ENCODE results near the gene SMAD3.

SMAD3 gene

DNA sequence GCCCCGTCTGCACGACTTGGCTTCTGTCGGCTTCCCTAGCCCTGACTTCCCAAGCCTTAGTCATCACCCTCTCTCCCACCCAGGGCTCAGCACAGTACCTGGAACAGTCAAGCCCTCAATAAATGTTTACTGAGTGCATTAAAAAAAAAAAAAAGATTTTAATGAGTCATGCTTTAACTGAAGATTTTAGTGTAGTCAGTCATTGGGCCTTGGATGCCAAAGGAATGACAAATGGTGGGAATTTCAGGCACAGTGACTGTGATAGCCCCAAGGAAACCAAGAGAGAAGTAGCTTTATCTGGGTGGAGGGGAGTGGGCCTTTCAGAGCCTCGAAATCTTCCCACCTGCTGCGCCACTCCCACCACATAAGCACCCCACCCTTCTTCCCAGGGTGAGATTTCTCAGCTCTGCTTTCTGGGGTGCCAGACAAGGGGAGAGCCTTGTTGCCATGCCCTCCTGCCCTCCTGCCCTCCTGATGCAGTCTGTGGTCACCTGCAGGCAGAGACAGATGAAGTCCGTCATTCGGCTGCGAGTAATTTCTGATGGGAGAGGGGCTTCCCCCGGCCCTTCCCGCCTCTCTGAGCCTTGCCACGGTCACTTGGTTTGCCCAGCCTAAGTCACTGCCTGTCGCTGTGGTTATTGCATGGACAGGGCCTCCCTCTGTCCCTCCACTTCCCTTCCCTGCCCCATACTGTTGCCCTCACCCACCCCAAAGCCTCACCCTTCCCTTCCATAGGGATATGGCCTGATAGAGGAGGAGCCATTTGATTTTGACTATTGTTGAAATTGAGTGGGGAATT, 41.8 kb downstream of the SMAD3 start (continued):
- TF ChIP-seq ZNF140 (tag by site-specific recombination; IDR thresholded peaks at IDR 0.05) (no peak), SALL2 (tag by site-specific recombination; IDR thresholded peaks at IDR 0.05; ENCODE audit: borderline replicate concordance) (no peak), ZNF555 (tag by site-specific recombination; conservative IDR thresholded peaks at IDR 0.05) (no peak), ZNF292 (tag by site-specific recombination; IDR thresholded peaks at IDR 0.05; ENCODE audit: borderline replicate concordance, low read depth) (no peak), ZNF19 (tag by site-specific recombination; IDR thresholded peaks at IDR 0.05; ENCODE audit: low read depth) (no peak), ZNF366 (tag by site-specific recombination; conservative IDR thresholded peaks at IDR 0.05) (peak; percentile 78), KLF16 (tag by site-specific recombination; IDR thresholded peaks at IDR 0.05) (peak; percentile 31; the same call in 1 of the 2 replicates), SP2 (tag by site-specific recombination; IDR thresholded peaks at IDR 0.05) (peak; percentile 28; the same call in 1 of the 2 replicates), HOXC10 (CRISPR knock-in tag; IDR thresholded peaks at IDR 0.05) (no peak), GLIS2 (tag by site-specific recombination; IDR thresholded peaks at IDR 0.05) (no peak; the same call in 1 of the 2 replicates), ZNF354C (tag by site-specific recombination; IDR thresholded peaks at IDR 0.05; ENCODE audit: borderline replicate concordance, low read depth) (no peak), GLI2 (tag by site-specific recombination; IDR thresholded peaks at IDR 0.05; ENCODE audit: borderline replicate concordance, low read depth) (no peak), ZNF624 (tag by site-specific recombination; IDR thresholded peaks at IDR 0.05) (no peak), MZF1 (tag by site-specific recombination; IDR thresholded peaks at IDR 0.05; ENCODE audit: borderline replicate concordance) (no peak), ZNF157 (tag by site-specific recombination; IDR thresholded peaks at IDR 0.05) (no peak), ZNF394 (tag by site-specific recombination; IDR thresholded peaks at IDR 0.05; ENCODE audit: borderline replicate concordance) (peak; percentile 71)
- TF ChIP-seq, protein P1, sequence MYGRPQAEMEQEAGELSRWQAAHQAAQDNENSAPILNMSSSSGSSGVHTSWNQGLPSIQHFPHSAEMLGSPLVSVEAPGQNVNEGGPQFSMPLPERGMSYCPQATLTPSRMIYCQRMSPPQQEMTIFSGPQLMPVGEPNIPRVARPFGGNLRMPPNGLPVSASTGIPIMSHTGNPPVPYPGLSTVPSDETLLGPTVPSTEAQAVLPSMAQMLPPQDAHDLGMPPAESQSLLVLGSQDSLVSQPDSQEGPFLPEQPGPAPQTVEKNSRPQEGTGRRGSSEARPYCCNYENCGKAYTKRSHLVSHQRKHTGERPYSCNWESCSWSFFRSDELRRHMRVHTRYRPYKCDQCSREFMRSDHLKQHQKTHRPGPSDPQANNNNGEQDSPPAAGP (tag by site-specific recombination; IDR thresholded peaks at IDR 0.05) = peak; percentile 81
- TF ChIP-seq, protein P2, sequence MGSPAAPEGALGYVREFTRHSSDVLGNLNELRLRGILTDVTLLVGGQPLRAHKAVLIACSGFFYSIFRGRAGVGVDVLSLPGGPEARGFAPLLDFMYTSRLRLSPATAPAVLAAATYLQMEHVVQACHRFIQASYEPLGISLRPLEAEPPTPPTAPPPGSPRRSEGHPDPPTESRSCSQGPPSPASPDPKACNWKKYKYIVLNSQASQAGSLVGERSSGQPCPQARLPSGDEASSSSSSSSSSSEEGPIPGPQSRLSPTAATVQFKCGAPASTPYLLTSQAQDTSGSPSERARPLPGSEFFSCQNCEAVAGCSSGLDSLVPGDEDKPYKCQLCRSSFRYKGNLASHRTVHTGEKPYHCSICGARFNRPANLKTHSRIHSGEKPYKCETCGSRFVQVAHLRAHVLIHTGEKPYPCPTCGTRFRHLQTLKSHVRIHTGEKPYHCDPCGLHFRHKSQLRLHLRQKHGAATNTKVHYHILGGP (tag by site-specific recombination; IDR thresholded peaks at IDR 0.05) = no peak
- TF ChIP-seq, protein P3, sequence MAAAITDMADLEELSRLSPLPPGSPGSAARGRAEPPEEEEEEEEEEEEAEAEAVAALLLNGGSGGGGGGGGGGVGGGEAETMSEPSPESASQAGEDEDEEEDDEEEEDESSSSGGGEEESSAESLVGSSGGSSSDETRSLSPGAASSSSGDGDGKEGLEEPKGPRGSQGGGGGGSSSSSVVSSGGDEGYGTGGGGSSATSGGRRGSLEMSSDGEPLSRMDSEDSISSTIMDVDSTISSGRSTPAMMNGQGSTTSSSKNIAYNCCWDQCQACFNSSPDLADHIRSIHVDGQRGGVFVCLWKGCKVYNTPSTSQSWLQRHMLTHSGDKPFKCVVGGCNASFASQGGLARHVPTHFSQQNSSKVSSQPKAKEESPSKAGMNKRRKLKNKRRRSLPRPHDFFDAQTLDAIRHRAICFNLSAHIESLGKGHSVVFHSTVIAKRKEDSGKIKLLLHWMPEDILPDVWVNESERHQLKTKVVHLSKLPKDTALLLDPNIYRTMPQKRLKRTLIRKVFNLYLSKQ (tag by site-specific recombination; IDR thresholded peaks at IDR 0.05; ENCODE audit: borderline replicate concordance) = no peak
- TF ChIP-seq, protein P4, sequence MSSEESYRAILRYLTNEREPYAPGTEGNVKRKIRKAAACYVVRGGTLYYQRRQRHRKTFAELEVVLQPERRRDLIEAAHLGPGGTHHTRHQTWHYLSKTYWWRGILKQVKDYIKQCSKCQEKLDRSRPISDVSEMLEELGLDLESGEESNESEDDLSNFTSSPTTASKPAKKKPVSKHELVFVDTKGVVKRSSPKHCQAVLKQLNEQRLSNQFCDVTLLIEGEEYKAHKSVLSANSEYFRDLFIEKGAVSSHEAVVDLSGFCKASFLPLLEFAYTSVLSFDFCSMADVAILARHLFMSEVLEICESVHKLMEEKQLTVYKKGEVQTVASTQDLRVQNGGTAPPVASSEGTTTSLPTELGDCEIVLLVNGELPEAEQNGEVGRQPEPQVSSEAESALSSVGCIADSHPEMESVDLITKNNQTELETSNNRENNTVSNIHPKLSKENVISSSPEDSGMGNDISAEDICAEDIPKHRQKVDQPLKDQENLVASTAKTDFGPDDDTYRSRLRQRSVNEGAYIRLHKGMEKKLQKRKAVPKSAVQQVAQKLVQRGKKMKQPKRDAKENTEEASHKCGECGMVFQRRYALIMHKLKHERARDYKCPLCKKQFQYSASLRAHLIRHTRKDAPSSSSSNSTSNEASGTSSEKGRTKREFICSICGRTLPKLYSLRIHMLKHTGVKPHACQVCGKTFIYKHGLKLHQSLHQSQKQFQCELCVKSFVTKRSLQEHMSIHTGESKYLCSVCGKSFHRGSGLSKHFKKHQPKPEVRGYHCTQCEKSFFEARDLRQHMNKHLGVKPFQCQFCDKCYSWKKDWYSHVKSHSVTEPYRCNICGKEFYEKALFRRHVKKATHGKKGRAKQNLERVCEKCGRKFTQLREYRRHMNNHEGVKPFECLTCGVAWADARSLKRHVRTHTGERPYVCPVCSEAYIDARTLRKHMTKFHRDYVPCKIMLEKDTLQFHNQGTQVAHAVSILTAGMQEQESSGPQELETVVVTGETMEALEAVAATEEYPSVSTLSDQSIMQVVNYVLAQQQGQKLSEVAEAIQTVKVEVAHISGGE (tag by site-specific recombination; conservative IDR thresholded peaks at IDR 0.05; ENCODE audit: low read depth) = no peak
- TF ChIP-seq, protein P5, sequence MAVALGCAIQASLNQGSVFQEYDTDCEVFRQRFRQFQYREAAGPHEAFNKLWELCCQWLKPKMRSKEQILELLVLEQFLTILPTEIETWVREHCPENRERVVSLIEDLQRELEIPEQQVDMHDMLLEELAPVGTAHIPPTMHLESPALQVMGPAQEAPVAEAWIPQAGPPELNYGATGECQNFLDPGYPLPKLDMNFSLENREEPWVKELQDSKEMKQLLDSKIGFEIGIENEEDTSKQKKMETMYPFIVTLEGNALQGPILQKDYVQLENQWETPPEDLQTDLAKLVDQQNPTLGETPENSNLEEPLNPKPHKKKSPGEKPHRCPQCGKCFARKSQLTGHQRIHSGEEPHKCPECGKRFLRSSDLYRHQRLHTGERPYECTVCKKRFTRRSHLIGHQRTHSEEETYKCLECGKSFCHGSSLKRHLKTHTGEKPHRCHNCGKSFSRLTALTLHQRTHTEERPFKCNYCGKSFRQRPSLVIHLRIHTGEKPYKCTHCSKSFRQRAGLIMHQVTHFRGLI (tag by site-specific recombination; IDR thresholded peaks at IDR 0.05) = no peak; the same call in 1 of the 2 replicates
- TF ChIP-seq, protein P6, sequence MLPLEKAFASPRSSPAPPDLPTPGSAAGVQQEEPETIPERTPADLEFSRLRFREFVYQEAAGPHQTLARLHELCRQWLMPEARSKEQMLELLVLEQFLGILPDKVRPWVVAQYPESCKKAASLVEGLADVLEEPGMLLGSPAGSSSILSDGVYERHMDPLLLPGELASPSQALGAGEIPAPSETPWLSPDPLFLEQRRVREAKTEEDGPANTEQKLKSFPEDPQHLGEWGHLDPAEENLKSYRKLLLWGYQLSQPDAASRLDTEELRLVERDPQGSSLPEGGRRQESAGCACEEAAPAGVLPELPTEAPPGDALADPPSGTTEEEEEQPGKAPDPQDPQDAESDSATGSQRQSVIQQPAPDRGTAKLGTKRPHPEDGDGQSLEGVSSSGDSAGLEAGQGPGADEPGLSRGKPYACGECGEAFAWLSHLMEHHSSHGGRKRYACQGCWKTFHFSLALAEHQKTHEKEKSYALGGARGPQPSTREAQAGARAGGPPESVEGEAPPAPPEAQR (tag by site-specific recombination; IDR thresholded peaks at IDR 0.05) = no peak
- TF ChIP-seq, protein P7, sequence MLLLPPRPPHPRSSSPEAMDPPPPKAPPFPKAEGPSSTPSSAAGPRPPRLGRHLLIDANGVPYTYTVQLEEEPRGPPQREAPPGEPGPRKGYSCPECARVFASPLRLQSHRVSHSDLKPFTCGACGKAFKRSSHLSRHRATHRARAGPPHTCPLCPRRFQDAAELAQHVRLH (tag by site-specific recombination; IDR thresholded peaks at IDR 0.05) = no peak
